K562 (cell line): ENCODE data around the gene GGTLC2. TPM values are rescaled to one million over a fixed set of nuclear protein-coding genes. Genes with fewer than 3 reads are reported as not detected.
"Not testable (repeated sequence)": the region's sequence is repeated elsewhere in the genome, so short reads cannot be mapped to it uniquely, and the experiment has no call there.

ENCODE experiments used
- CAMTA2 ChIP-seq: fragments of 250-450 bp; sonication (Bioruptor Pico); conservative IDR thresholded peaks from 2 replicates; pipeline ENCODE4 v1.5.1; 2022
- DACH1 ChIP-seq: fragments of 450-650 bp; IDR thresholded peaks from 2 replicates; pipeline ENCODE4 v1.6.1; 2018; ENCODE audit not compliant: partially characterized antibody
- HBP1 ChIP-seq: fragments of 450-650 bp; formaldehyde crosslinking; IDR thresholded peaks from 2 replicates; pipeline ENCODE4 v1.4.0; 2022; ENCODE audit warnings: missing genetic modification characterization
- KLF6 ChIP-seq: fragments of 250-450 bp; sonication (Bioruptor Pico); IDR thresholded peaks from 2 replicates; pipeline ENCODE4 v1.4.0; 2020; ENCODE audit warnings: mild to moderate bottlenecking, moderate library complexity, borderline replicate concordance
- MYC ChIP-seq, 2 experiments: fragments of 250-450 bp in 1 of 2; sonication (Bioruptor Pico) in 1 of 2; IDR thresholded peaks; 2 replicates each; pipeline versions ENCODE4 v1.5.1 to v1.6.1; 2012 to 2021; ENCODE audit warnings: low read depth in 2 of 2, borderline replicate concordance in 1 of 2, improper control_type of control experiment in 1 of 2, low read length in 1 of 2, mild to moderate bottlenecking in 1 of 2, moderate library complexity in 1 of 2
- NONO ChIP-seq, 2 experiments: fragments of 200-400 bp in 1 of 2; fragments of 450-650 bp in 1 of 2; formaldehyde crosslinking in 1 of 2; IDR thresholded peaks; 2 replicates each; pipeline ENCODE4 v1.6.1; 2017; ENCODE audit warnings: low read depth in 2 of 2, mild to moderate bottlenecking in 2 of 2, moderate library complexity in 2 of 2, low read length in 1 of 2
- NR4A1 ChIP-seq, 2 experiments: fragments of 250-450 bp in 1 of 2; fragments of 450-650 bp in 1 of 2; sonication (Bioruptor Pico) in 1 of 2; IDR thresholded peaks; 2 replicates each; pipeline versions ENCODE4 v1.4.0 to v1.6.1; 2016 to 2020; ENCODE audit warnings: mild to moderate bottlenecking in 2 of 2, missing compliant biosample characterization in 1 of 2, missing genetic modification characterization in 1 of 2, moderate library complexity in 1 of 2
- PYGO2 ChIP-seq: fragments of 450-650 bp; IDR thresholded peaks from 2 replicates; pipeline ENCODE4 v1.6.1; 2016; ENCODE audit warnings: mild to moderate bottlenecking, missing genetic modification characterization, moderate library complexity, missing compliant biosample characterization
- RAD21 ChIP-seq, 2 experiments: fragments of 250-450 bp in 1 of 2; fragments of 450-650 bp in 1 of 2; sonication (Bioruptor Pico) in 1 of 2; formaldehyde crosslinking in 1 of 2; IDR thresholded peaks in 1 of 2; conservative IDR thresholded peaks in 1 of 2; 2 replicates each; pipeline versions ENCODE4 v1.4.0 to v1.8.0; 2020 to 2022; ENCODE audit warnings: mild to moderate bottlenecking in 2 of 2, moderate library complexity in 1 of 2
- THAP12 ChIP-seq: fragments of 250-450 bp; sonication (Bioruptor Pico); IDR thresholded peaks from 2 replicates; pipeline ENCODE4 v1.9.0; 2021; ENCODE audit warnings: mild to moderate bottlenecking, inconsistent platforms
- THRB ChIP-seq: fragments of 450-650 bp; formaldehyde crosslinking; conservative IDR thresholded peaks from 2 replicates; pipeline ENCODE4 v1.4.0; 2022; ENCODE audit warnings: mild to moderate bottlenecking, missing genetic modification characterization
- ZNF134 ChIP-seq: fragments of 250-450 bp; sonication (Bioruptor Pico); conservative IDR thresholded peaks from 2 replicates; pipeline ENCODE4 v1.4.0; 2020
- ZNF280B ChIP-seq: fragments of 250-450 bp; sonication (Bioruptor Pico); IDR thresholded peaks from 2 replicates; pipeline ENCODE4 v1.5.1; 2021; ENCODE audit warnings: mild to moderate bottlenecking
- ZNF764 ChIP-seq: fragments of 250-450 bp; sonication (Bioruptor Pico); IDR thresholded peaks from 2 replicates; pipeline ENCODE4 v1.4.0; 2020; ENCODE audit warnings: low read depth, mild to moderate bottlenecking, moderate library complexity
- polyA plus RNA-seq, 8 experiments: library from polyadenylated mRNA; depleted of rRNA in 4 of 8; stranded (reverse) in 5 of 8; unstranded in 3 of 8; fragments of >200 nt; fragmentation: Nextera tagmentation in 2 of 8; fragmentation: Illumina TruSeq in 1 of 8; extraction: Ambion mirVana in 2 of 8; extraction: Trizol in 1 of 8; gene quantifications; 2 replicates each; pipeline versions ENCODE4 v1.2.1 to v1.2.3, GENCODE V29; 2011 to 2014; ENCODE audit warnings: inconsistent platforms in 1 of 8, missing spikeins in 1 of 8
- total RNA-seq, 7 experiments: library from RNA; depleted of rRNA in 6 of 7; stranded (reverse); fragments of >200 nt in 6 of 7; fragmentation: Illumina TruSeq in 2 of 7; extraction: Trizol in 2 of 7; gene quantifications; 2 replicates each; pipeline versions ENCODE4 v1.2.1 to v1.2.3, GENCODE V29; 2011 to 2021; ENCODE audit warnings: low replicate concordance in 1 of 7

The GGTLC2 gene
- total and polyA plus RNA-seq, 9 of the 15 experiments (the other 6 are each of a cell fraction or from before 2014, with no cell fraction given) = not detected

GRCh38 chr22:22647952-22648351 is 3.5 kb downstream of the GGTLC2 start (continued):
- 0 out of 2 replicates have a peak, but pooled peaks have one; percentile 5 for TF ChIP-seq ZNF280B
- peak; percentile 65 for TF ChIP-seq HBP1 (CRISPR knock-in tag)
- TF ChIP-seq PYGO2 (tag) = 0 out of 2 replicates have a peak, but pooled peaks have one; percentile 53
- 0 out of 2 replicates have a peak, but pooled peaks have one; percentile 37 for TF ChIP-seq ZNF134 (CRISPR knock-in tag)
- TF ChIP-seq NONO (IDR thresholded peaks at IDR 0.05; ENCODE audit: low read depth in 2 of 2, low read length in 1 of 2) = peak in 1 of 2 experiments; percentile 83; a peak in 2 of 4 replicates
- peak; percentile 17 for TF ChIP-seq DACH1
- TF ChIP-seq CAMTA2 (CRISPR knock-in tag) = peak; percentile 85; the same call in 1 of the 2 replicates
- peak; percentile 74; the same call in 1 of the 2 replicates for TF ChIP-seq ZNF764 (CRISPR knock-in tag)
- peak; percentile 89; the same call in 1 of the 2 replicates for TF ChIP-seq NR4A1 (CRISPR knock-in tag; IDR thresholded peaks at IDR 0.05)
- 0 out of 2 replicates have a peak, but pooled peaks have one; percentile 23 for TF ChIP-seq NR4A1 (tag; IDR thresholded peaks at IDR 0.05)
- TF ChIP-seq THRB (CRISPR knock-in tag) = 0 out of 2 replicates have a peak, but pooled peaks have one; percentile 38
- TF ChIP-seq MYC (IDR thresholded peaks at IDR 0.05; ENCODE audit: low read depth, low read length) = not testable (repeated sequence)
- TF ChIP-seq MYC (CRISPR knock-in tag; IDR thresholded peaks at IDR 0.05; ENCODE audit: borderline replicate concordance, low read depth) = peak; percentile 59; the same call in 1 of the 2 replicates
- peak; percentile 83; the same call in 1 of the 2 replicates for TF ChIP-seq THAP12 (CRISPR knock-in tag)
- TF ChIP-seq KLF6 (CRISPR knock-in tag) = 0 out of 2 replicates have a peak, but pooled peaks have one; percentile 29
- peak; percentile 96 for TF ChIP-seq RAD21 (CRISPR knock-in tag; conservative IDR thresholded peaks at IDR 0.05 in 1 of 2, IDR thresholded peaks at IDR 0.05 in 1 of 2)
